H1 (cell line): ENCODE measurements around the gene WWP2. TPM values are rescaled to one million over a fixed set of nuclear protein-coding genes. Genes with fewer than 3 reads are reported as not detected.

Experiments
- CBX8 ChIP-seq: fragments of 300-800, 300-1000 bp; sonication (generic); IDR thresholded peaks from 2 replicates; pipeline ENCODE4 v1.7.1; 2016; ENCODE audit warnings: low read depth, low read length, borderline replicate concordance
- CHD1 ChIP-seq: IDR thresholded peaks from 2 replicates; pipeline ENCODE4 v1.6.1; 2012; ENCODE audit warnings: low read depth, low read length, improper control_type of control experiment
- CHD2 ChIP-seq: IDR thresholded peaks from 2 replicates; pipeline ENCODE4 v1.6.1; 2012; ENCODE audit warnings: low read length, improper control_type of control experiment
- KDM1A ChIP-seq: fragments of 200-600, 300-600 bp; sonication (generic); IDR thresholded peaks from 2 replicates; pipeline ENCODE4 v1.7.1; 2016; ENCODE audit warnings: mild to moderate bottlenecking, low read length, borderline replicate concordance
- MAFK ChIP-seq: IDR thresholded peaks from 2 replicates; pipeline ENCODE4 v1.6.1; 2012; ENCODE audit warnings: low read depth, mild to moderate bottlenecking, improper control_type of control experiment, low read length
- RXRA ChIP-seq: IDR thresholded peaks from 2 replicates; pipeline ENCODE4 v1.6.1; 2011; ENCODE audit warnings: low read depth, mild to moderate bottlenecking, low read length, moderate library complexity; ENCODE audit not compliant: insufficient read depth
- polyA plus RNA-seq, 7 experiments: library from polyadenylated mRNA; depleted of rRNA in 3 of 7; stranded (reverse) in 5 of 7; unstranded in 2 of 7; fragments of >200 nt in 5 of 7; fragments of 200-250 nt in 2 of 7; gene quantifications; 1 replicate in 5 of 7; 2 replicates in 1 of 7; 4 replicates in 1 of 7; pipeline versions ENCODE4 v1.2.1 to v1.2.3, GENCODE V29; 2011 to 2013; ENCODE audit warnings: missing spikeins in 2 of 7, mixed read lengths in 2 of 7
- total RNA-seq: library from RNA; stranded (reverse); fragmentation: NEBNext Ultra II Directional; extraction: Animal tissue kit (Norgen Biotek cat#: 25700); gene quantifications from 2 replicates; pipeline ENCODE4 v1.2.1, GENCODE V29; 2021
- TF ChIP-seq, protein P1 (sequence below): IDR thresholded peaks from 2 replicates; pipeline ENCODE4 v1.6.1; 2011; ENCODE audit warnings: low read length, improper control_type of control experiment

The WWP2 gene
- total and polyA plus RNA-seq, 2 of the 8 experiments (the other 6 are each of a cell fraction or from before 2014, with no cell fraction given), result 14.1 to 42.2 TPM

DNA sequence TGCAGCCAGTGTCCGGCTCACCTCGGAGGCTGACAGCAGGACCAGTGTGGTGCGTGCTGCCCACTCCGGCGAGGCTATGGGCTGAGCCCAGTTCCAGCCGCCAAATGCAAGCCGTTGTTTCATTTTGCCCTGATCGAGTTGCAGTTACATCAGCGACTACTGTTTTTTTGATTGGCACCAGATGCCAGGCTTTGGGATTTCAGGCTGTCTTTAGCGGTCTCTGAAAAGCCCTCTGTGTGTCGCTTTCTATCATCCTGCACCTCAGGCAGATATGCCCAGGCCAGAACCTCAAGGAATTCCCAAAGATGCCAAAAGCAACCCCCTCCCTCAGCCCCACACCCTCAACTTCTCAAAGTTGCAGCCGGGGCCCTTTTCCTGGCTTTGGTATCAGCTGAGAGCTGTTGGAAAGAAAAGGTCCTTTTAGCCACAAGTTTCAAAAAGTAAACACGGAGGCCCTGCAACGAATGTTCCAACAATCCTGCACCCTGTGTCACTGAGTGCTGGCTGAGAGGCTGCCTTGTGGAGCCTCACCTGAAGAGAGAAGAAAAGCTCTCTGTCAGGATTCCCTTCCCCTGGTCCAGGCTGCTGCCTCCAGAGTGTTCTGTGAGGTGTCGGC is 58.9 kb downstream of the WWP2 start (continued):
- TF ChIP-seq KDM1A (no peak), CBX8 (no peak), MAFK (no peak), CHD2 (no peak), CHD1 (no peak), RXRA (no peak)
- TF ChIP-seq, protein P1, sequence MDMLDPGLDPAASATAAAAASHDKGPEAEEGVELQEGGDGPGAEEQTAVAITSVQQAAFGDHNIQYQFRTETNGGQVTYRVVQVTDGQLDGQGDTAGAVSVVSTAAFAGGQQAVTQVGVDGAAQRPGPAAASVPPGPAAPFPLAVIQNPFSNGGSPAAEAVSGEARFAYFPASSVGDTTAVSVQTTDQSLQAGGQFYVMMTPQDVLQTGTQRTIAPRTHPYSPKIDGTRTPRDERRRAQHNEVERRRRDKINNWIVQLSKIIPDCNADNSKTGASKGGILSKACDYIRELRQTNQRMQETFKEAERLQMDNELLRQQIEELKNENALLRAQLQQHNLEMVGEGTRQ, result no peak
- TF ChIP-seq, all 59 proteins: peak for 0
